ENCODE measurements around the gene NT5DC4.
A peak's percentile ranks its signal among the peaks of the same experiment; 100 is the strongest.

Gene NT5DC4

GRCh38 chr2:112692918-112693317 lies 27.9 kb upstream of the NT5DC4 start:
- H3K9me3 ChIP-seq (ENCODE audit: insufficient read depth, low read length, severe bottlenecking), result no peaks in the 10 kb centered on the region
- H3K27ac ChIP-seq (ENCODE audit: low read length), result peak overlapping the region; percentile 94
- no peaks in the 10 kb centered on the region for H3K27me3 ChIP-seq (ENCODE audit: insufficient read depth, low read length, poor library complexity)
- peaks cover 35% of the 10 kb centered on the region for H3K4me1 ChIP-seq (ENCODE audit: insufficient read depth, low read length)
- DNase-seq (peak; percentile 19), ATAC-seq (ENCODE audit: insufficient read depth, low read depth) (0 out of 3 replicates have a peak, but pooled peaks have one; percentile 3)
- no peaks in the 10 kb centered on the region for H4K20me1 ChIP-seq (ENCODE audit: insufficient read depth, low read length)
- H2AFZ ChIP-seq (ENCODE audit: low read depth, low read length), result peak overlapping the region; percentile 8; the same call in 1 of the 2 replicates
- TF ChIP-seq CTCF (IDR thresholded peaks at IDR 0.05; ENCODE audit: borderline replicate concordance, extremely low read depth, low read length, poor library complexity, severe bottlenecking) (no peak), EZH2 (IDR thresholded peaks at IDR 0.05; ENCODE audit: borderline replicate concordance, low read depth, low read length, severe bottlenecking) (no peak)
- peak overlapping the region; percentile 53 for H3K4me2 ChIP-seq (ENCODE audit: insufficient read depth, low read length)
- H3K9ac ChIP-seq (ENCODE audit: low read depth, low read length), result peak overlapping the region; percentile 46
- H3K79me2 ChIP-seq (ENCODE audit: insufficient read depth, low read length), result no peaks in the 10 kb centered on the region
- no peaks in the 10 kb centered on the region for H3K36me3 ChIP-seq (ENCODE audit: insufficient read depth, low read length)
- H3K4me3 ChIP-seq (ENCODE audit: low read depth in 1 of 2, low read length in 2 of 2), result peak overlapping the region in 1 of 2 experiments; percentile 7; a peak in 1 of 4 replicates

GRCh38 chr2:112693596-112693995 lies 27.2 kb upstream of the NT5DC4 start:
- Histone ChIP-seq H3K36me3 (ENCODE audit: insufficient read depth, low read length) (no peaks in the 10 kb centered on the region), H3K9me3 (ENCODE audit: insufficient read depth, low read length, severe bottlenecking) (no peaks in the 10 kb centered on the region), H3K27me3 (ENCODE audit: insufficient read depth, low read length, poor library complexity) (no peaks in the 10 kb centered on the region), H3K79me2 (ENCODE audit: insufficient read depth, low read length) (no peaks in the 10 kb centered on the region), H3K4me2 (ENCODE audit: insufficient read depth, low read length) (no peak overlapping the region), H3K4me3 (ENCODE audit: low read depth in 1 of 2, low read length in 2 of 2) (no peak overlapping the region), H3K9ac (ENCODE audit: low read depth, low read length) (no peak overlapping the region), H3K4me1 (ENCODE audit: insufficient read depth, low read length) (peaks cover 35% of the 10 kb centered on the region), H4K20me1 (ENCODE audit: insufficient read depth, low read length) (no peaks in the 10 kb centered on the region), H3K27ac (ENCODE audit: low read length) (peak overlapping the region; percentile 94; the same call in 1 of the 2 replicates), H2AFZ (ENCODE audit: low read depth, low read length) (no peak overlapping the region)
- no peak for ATAC-seq (ENCODE audit: insufficient read depth, low read depth)
- no peak for TF ChIP-seq CTCF (IDR thresholded peaks at IDR 0.05; ENCODE audit: borderline replicate concordance, extremely low read depth, low read length, poor library complexity, severe bottlenecking)
- no peak for TF ChIP-seq EZH2 (IDR thresholded peaks at IDR 0.05; ENCODE audit: borderline replicate concordance, low read depth, low read length, severe bottlenecking)
- DNase-seq, result no peak

- no peak overlapping the region for H3K4me3 ChIP-seq (ENCODE audit: low read depth in 1 of 2, low read length in 2 of 2)
- ATAC-seq (ENCODE audit: insufficient read depth, low read depth), result no peak
- no peak overlapping the region; the same call in 1 of the 2 replicates for H3K27ac ChIP-seq (ENCODE audit: low read length)
- no peaks in the 10 kb centered on the region for H4K20me1 ChIP-seq (ENCODE audit: insufficient read depth, low read length)
- H3K79me2 ChIP-seq (ENCODE audit: insufficient read depth, low read length), result no peaks in the 10 kb centered on the region
- peaks cover 35% of the 10 kb centered on the region for H3K4me1 ChIP-seq (ENCODE audit: insufficient read depth, low read length)
- H3K9me3 ChIP-seq (ENCODE audit: insufficient read depth, low read length, severe bottlenecking), result no peaks in the 10 kb centered on the region
- H3K27me3 ChIP-seq (ENCODE audit: insufficient read depth, low read length, poor library complexity), result no peaks in the 10 kb centered on the region
- no peak overlapping the region for H2AFZ ChIP-seq (ENCODE audit: low read depth, low read length)
- no peak for DNase-seq
- TF ChIP-seq EZH2 (IDR thresholded peaks at IDR 0.05; ENCODE audit: borderline replicate concordance, low read depth, low read length, severe bottlenecking) (no peak), CTCF (IDR thresholded peaks at IDR 0.05; ENCODE audit: borderline replicate concordance, extremely low read depth, low read length, poor library complexity, severe bottlenecking) (no peak)
- H3K4me2 ChIP-seq (ENCODE audit: insufficient read depth, low read length), result no peak overlapping the region
- no peaks in the 10 kb centered on the region for H3K36me3 ChIP-seq (ENCODE audit: insufficient read depth, low read length)
- H3K9ac ChIP-seq (ENCODE audit: low read depth, low read length), result no peak overlapping the region
Measured at GRCh38 chr2:112694182-112694581, 26.6 kb upstream of the NT5DC4 start.
